Measurements from ENCODE around the gene RTEL1. TPM values are rescaled to one million over a fixed set of nuclear protein-coding genes. Genes with fewer than 3 reads are reported as not detected.
A peak's percentile ranks its signal among the peaks of the same experiment; 100 is the strongest.
"Not testable (repeated sequence)": the region's sequence is repeated elsewhere in the genome, so short reads cannot be mapped to it uniquely, and the experiment has no call there.

The RTEL1 gene
- total RNA-seq, 1 experiment from 2014 or later = 8.4 TPM

DNA sequence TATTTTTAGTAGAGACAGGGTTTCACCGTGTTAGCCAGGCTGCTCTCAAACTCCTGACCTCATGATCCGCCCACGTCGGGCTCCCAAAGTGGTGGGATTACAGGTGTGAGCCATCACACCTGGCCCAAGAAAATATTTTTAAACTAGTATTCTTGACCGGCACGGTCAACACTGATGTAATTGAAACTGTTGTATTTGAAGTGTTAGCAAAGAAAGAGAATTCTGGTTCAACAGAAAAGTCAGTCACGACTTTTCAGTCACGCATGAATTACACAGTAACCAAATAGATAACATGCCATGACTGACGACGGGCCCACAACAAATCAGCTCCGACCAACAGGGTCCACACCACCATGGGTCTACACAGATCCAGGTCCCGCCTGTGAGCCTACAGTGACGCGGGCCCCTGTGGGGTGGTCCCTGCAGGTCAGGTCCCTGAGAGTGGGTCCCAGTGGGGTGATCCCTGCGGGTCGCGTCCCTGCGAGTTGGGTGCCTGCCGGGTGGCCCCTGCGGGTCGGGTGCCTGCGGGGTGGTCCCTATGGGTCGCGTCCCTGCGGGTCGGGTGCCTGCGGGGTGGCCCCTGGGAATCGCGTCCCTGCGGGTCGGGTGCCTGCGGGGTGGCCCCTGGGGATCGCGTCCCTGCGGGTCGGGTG lies 32.2 kb upstream of the RTEL1 start:
- DNase-seq (ENCODE audit: low read depth, low spot score) = peak; percentile 29
- in situ Hi-C loops (cut with HindIII; ENCODE audit: low pct_unique_long_range_greater_than_20kb, low sequenced_read_pairs) = no loop called here

DNA sequence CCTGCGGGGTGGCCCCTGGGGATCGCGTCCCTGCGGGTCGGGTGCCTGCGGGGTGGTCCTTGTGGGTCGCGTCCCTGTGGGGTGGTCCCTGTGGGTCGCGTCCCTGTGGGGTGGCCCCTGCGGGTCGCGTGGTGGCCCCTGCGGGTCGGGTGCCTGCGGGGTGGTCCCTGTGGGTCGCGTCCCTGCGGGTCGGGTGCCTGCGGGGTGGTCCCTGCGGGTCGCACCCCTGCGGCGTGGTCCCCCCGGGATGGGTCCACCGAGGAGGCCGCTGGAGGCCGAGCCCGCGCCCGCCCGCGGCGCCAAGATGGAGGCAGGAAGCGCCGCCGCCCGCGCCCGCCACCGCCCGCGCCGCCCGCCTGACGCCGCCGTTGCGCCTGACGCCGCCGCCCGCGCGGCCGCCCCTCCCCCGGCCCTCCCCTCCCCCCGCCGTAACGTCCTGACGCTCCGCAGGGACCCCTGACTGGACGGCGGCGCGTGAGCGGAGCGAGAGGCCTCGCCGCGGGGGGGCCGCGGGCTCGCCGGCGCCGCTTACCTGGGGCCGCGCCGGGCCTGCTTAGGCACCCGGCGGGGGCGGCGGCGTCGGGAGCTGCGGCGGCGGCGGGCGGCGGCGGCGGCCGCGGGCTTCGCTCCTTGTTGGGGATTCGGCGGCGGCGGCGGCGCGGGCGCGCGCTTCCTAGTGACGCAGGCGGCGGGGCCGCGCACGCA lies 31.5 kb upstream of the RTEL1 start, which contains the start of gene GMEB2:
GMEB2 (minus strand) TSS at position 678 of the 705 bp plus-strand sequence. CDS start 7,704 bp downstream, outside the sequence.
- in situ Hi-C loops (cut with HindIII; ENCODE audit: low pct_unique_long_range_greater_than_20kb, low sequenced_read_pairs) = no loop called here

DNA sequence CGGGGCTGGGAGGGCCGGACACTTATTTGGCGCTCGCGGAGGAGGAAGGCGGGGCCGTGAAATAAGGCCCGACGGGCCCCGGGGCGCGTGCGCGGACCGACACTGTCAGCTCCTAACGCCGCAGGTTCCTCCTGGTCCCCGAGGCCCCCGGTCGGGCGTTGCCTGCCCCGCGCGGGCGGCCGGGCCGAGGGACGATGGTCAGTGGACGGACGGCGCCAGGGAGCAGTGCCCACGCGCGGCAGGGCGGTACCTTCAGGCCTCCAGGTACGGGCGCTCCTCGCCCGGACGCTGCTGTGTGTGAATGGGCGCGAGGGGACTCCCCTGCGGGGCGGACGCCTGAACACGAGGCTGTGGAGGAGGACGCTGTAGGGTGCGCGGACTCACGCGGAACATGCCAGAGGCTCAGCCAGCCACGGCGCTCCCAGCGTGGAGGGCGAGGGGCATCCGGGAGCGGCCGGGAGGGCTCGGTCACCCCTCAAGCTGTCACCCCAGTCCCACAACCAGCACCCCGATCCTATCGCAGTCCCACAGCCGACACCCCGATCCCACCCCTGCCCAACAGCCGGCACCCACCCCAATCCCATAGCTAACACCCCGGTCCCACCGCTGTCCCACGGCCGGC lies 30.9 kb upstream of the RTEL1 start:
- in situ Hi-C loops (cut with HindIII; ENCODE audit: low pct_unique_long_range_greater_than_20kb, low sequenced_read_pairs) = no loop called here
- peak; percentile 93 for DNase-seq (ENCODE audit: low read depth, low spot score)

More for the DNA sequence above, 31.5 kb upstream of the RTEL1 start, which contains the start of gene GMEB2:
- peak; percentile 77 for DNase-seq (ENCODE audit: low read depth, low spot score)

DNA sequence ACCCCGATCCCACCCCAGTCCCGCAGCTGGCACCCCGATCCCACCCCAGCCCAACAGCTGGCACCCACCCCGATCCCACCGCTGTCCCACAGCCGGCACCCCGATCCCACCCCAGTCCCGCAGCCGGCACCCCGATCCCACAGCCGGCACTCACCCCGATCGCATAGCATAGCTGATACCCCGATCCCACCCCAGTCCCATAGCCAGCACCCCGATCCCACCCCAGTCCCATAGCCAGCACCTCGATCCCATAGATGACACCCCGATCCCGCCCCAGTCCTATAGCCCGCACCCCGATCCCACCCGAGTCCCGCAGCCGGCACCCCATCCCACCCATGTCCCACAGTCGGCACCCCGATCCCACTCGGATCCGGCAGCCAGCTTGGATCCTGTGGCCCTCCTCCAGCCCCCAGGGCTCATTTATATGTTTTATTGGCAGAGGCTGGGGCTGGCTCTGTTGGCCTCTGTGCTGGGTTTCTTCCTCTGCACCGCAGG lies 30.3 kb upstream of the RTEL1 start:
- no peak for DNase-seq (ENCODE audit: low read depth, low spot score)
- in situ Hi-C loops (cut with HindIII; ENCODE audit: low pct_unique_long_range_greater_than_20kb, low sequenced_read_pairs) = no loop called here

DNA sequence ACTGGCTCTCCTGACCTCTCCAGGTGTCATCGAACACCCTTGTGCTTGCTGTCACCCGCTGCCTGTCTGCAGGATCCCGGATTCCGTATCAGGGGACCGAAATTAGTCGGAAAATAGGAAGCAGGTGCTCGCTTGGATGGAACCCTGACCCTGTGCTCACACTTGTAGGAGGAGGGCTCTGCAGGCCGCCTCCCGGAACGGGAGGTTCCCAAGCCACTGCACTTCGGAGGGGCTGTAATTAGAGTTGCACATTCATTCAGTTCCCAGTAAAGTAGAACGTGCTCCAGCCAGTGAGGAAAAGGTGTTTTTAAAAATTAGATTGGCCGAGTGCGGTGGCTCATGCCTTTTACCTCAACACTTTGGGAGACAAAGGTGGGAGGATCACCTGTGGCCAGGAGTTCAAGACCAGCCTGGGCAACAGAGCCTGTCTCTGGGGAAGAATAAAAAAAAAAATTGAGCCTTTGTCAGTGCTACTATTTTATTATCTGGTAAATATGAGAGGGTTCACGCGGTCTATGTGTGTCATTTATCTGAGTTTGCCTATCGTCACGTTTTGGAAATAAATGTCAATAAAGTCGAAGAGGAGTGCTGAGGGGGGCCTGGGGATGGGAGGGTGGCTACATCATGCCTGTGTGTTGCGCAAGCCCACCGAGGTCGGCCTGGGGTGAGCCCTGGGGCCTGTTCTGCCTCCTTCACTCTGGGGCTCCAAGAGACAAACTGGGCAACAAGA lies 29.7 kb upstream of the RTEL1 start:
- in situ Hi-C loops (cut with HindIII; ENCODE audit: low pct_unique_long_range_greater_than_20kb, low sequenced_read_pairs) = no loop called here
- peak; percentile 82 for DNase-seq (ENCODE audit: low read depth, low spot score)

DNA sequence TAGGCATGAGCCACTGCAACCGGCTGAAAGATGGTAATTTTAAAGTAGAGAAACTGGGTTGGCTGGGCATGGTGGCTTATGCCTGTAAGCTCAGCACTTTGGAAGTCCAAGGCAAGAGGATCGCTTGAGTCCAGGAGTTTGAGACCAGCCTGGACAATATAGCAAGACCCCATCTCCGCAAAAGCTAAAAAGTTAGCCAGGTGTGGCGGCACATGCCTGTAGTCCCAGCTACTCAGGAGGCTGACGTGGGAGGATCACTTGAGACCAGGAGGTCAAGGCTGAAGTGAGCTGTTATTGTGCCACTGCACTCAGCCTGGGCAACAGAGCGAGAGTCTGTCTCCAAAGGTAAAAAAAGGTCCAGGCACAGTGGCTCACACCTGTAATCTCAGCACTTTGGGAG lies 27.2 kb upstream of the RTEL1 start:
- in situ Hi-C loops (cut with HindIII; ENCODE audit: low pct_unique_long_range_greater_than_20kb, low sequenced_read_pairs); DNase-seq (ENCODE audit: low read depth, low spot score): not testable (repeated sequence)

DNA sequence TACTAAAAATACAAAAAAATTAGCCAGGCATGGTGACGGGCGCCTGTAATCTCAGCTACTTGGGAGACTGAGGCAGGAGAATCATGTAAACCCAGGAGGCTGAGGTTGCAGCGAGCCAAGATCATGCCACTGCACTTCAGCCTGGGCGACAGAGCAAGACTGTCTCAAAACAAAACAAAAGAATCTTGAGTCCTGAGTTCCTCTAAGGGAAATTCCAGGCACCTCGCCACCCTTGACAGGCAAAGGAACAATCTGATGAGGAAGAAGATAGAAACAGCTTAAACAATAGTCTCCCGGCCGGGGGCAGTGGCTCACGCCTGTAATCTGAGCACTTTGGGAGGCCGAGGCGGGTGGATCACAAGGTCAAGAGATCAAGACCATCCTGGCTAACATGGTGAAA lies 26.7 kb upstream of the RTEL1 start:
- in situ Hi-C loops (cut with HindIII; ENCODE audit: low pct_unique_long_range_greater_than_20kb, low sequenced_read_pairs); DNase-seq (ENCODE audit: low read depth, low spot score): not testable (repeated sequence)

DNA sequence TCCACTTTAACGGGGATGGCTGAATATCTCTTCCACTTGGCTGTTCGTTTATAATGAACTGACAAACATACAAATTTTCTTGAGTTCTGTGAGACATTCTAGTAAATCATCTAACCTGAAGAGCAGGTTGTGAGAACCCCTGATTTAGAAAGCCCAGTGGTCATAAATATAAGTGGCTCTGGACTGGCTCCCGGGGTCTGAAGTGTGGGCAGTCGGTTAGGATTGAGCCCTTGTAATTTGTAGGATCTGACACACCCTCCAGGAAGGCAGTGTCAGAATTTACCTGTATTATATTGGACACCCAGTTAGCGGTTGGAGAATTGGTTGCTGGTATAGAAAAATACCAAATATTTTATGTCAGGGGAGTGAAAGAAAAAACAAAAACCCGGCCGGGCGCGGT lies 24.4 kb upstream of the RTEL1 start:
- in situ Hi-C loops (cut with HindIII; ENCODE audit: low pct_unique_long_range_greater_than_20kb, low sequenced_read_pairs) = no loop called here
- no peak for DNase-seq (ENCODE audit: low read depth, low spot score)

DNA sequence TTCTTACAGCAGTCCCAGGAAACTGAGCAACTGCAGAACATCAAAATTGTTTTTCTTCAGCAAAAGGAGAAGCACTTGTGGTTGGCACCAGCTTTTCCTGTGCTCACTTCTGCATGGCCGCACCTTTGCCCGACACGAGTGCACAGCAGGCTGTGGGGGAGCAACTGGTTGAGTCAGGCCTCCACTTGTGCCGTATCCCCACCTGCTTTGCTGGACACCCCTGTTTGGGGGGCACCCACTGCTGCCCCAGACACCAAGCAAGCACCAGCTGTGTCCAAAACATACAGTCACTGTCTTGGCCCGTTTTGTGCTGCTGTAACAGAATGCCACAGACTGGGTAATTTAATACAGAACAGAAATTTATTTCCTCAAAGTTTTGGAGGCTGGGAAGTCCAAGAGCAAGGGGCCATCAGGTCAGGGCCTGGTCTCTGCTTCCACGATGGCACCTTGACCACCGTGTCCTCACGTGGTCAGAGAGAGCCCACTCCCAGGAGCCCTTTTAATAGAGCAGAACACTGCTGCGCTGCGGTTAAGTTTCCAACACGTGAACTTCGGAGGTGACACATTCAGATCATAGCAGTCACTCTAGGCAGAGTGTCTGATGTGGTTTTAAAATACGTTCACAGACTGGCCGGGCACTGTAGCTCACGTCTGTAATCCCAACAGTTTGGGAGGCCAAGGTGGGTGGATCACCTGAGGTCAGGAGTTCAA lies 22.5 kb upstream of the RTEL1 start:
- in situ Hi-C loops (cut with HindIII; ENCODE audit: low pct_unique_long_range_greater_than_20kb, low sequenced_read_pairs) = no loop called here
- no peak for DNase-seq (ENCODE audit: low read depth, low spot score)

DNA sequence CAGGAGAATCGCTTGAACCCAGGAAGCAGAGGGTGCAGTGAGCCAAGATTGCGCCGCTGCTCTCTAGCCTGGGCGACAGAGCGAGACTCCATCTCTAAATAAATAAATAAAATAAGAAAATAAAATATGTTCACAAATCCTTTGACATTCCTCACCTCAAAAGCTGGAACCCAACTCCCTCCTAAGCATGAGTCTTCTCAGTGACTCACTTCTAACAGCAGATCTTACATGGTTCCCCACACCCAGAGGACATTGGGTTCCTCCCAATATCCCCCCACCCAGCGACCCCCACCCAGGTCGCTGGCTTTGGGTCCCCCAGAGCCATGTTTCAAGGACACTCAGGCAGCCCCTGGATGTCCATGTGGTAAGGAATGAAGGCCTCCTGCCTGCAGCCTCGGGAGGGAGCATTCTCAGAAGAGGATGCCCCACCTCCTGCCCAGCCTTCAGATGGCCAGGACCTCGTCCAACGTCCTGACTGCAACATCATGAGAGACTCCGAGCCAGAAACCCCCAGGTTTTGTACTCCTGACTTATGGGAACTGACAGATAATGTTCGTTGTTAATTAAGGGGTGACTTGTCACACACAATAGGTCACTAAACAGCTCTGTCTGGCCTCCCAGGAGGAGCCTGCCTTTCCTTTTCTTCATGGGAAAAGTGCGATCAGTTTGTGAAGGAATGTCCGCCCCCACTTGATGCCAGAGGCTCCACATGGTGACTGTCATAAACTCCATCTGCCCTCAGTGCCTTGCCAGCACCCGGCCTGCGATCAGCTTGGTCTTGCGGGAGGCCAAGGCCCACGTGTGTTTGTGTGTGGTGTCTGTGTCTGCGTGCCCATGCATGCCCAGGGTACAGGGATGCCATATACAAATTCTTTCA lies 21.1 kb upstream of the RTEL1 start:
- in situ Hi-C loops (cut with HindIII; ENCODE audit: low pct_unique_long_range_greater_than_20kb, low sequenced_read_pairs) = no loop called here
- DNase-seq (ENCODE audit: low read depth, low spot score) = no peak

DNA sequence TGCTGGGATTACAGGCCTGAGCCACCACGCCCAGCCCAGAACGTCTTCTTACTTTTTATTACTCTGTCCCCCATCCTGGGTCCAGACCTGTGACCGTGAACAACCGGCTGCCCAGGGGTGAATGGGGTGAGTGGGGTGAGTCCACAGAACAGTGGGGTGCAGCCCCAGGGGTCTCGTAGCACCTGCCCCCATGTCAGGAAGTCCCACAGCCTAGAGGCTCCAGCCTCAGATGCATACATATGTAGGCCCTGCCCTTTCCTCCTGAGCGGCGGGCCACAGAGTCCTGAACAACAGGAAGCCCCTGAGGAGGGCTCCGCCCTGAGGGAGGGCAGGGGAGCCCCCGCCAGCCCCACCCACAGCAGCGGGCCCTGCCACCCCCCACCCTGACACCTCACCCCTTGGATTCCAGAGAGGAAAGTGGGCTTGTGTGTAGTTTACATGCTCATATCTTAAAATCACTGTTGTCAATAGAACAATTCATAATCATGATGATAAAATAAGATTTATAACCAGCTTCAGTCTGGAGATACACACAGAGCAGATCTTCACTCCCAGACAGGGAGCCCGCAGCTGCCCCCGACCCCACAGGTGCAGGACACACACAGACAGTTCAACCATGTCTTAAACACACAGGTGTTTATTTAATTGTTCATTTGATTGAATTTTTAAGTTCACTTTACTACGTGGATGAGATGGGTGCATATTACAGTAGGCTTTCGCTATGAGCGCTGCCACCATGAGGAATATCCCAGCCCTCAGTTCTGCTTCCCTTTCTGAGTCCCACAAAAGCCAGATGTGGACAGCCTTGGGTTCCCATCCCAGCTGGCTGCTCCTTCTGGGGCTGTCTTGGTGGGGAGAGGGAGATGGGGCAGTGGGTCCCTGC lies 18.8 kb upstream of the RTEL1 start:
- DNase-seq (ENCODE audit: low read depth, low spot score) = no peak
- in situ Hi-C loops (cut with HindIII; ENCODE audit: low pct_unique_long_range_greater_than_20kb, low sequenced_read_pairs) = no loop called here

DNA sequence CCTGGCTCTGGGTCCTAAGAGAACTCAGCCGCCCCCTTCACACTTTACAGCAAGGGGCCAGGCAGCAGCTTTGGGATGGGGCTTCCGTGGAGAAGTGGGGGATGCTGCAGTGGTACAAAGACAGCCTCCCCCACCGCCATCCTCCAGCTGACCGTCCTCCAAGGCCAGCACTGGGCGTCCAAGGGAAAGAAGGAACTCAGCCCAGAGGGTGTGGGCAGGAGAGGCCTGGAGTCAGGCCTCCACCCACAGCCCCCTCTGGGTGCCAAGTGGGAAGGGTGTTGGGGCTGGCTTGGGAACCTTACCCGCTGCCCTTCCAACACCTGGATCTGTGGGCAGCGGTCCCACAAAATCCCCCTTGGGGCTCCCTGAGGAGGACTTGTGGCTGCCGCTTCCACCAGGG lies 18.0 kb upstream of the RTEL1 start:
- DNase-seq (ENCODE audit: low read depth, low spot score) = no peak
- in situ Hi-C loops (cut with HindIII; ENCODE audit: low pct_unique_long_range_greater_than_20kb, low sequenced_read_pairs) = no loop called here

DNA sequence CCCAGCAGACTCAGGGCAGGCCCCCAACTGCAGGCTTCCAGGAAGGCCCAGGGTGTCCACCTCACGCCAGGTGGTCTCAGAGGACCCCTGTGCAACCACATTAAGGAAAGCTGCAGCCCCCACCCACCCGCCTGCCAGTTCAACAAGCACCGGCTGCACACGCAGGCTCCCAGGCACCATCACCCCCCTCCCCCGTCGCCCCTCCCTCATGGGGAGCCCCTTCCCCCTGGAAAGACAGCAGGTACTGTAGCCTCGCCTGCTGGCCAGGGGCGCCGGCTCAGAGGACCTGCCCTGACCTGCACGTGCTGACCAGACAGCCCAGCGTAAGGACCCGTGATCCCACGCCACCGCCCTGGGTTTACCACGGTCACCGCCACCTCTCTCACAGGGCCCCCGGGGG lies 17.4 kb upstream of the RTEL1 start:
- in situ Hi-C loops (cut with HindIII; ENCODE audit: low pct_unique_long_range_greater_than_20kb, low sequenced_read_pairs); DNase-seq (ENCODE audit: low read depth, low spot score): not testable (repeated sequence)

DNA sequence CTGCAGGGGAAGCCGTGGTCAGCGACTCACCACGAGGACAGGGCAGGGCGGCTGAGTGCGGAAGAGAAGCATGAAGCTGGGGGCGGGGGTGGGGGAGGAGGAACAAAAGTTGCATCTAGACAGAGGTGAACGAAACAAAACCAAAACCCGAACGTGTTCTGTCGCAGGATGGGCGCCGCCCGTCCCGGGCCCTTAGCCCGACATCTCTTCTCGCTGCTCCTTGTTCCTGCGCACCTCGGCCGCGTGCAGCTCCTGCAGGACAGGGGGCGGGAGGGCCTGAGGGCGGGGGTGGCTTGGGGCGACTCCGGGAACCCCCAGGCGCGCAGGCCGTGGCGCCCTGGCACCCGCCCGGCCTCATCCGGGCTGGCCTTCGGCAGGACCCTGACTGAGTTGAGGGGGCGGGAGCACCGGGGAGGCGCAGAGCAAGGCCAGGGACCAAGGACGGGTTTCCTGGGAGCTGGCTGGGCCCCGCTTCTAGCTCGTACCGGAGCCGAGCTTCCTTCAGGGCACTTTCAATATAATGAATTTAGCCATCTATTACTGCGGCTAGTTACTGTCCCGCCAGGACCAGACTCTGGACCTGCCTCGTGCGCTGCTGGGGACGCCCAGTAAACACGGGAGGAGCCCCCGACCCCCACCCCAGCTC lies 16.8 kb upstream of the RTEL1 start:
- in situ Hi-C loops (cut with HindIII; ENCODE audit: low pct_unique_long_range_greater_than_20kb, low sequenced_read_pairs) = no loop called here
- DNase-seq (ENCODE audit: low read depth, low spot score) = no peak

DNA sequence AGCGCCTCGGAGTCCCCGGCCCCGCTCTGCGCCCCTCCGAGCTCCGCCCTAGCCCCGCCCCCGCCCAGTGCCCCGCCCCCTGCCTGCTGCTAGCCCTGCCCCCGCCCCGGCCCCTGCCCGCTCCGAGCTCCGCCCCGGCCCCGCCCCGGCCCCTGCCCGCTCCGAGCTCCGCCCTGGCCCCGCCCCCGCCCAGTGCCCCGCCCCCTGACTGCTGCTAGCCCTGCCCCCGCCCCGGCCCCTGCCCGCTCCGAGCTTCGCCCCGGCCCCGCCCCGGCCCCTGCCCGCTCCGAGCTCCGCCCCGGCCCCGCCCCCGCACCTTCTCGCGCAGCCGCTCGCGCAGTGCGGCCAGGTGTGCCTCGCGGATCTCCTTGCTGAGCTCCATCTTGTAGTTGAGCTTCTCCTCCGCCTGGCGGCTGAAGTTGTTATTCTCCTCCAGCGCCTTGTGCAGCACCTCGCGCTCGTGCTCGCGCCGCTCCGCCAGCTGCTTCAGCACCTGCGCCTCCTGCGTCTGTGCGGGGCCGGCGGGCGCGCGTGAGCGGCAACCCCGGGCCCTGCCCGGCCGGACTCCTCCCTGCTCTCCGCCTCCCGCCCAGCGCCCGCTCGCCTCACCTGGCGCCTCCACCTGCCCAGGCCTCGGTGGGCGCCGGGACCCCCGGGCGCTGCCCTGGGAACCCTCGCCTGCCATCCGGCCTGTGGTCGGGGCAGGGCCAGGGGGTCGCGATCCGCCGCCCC lies 16.2 kb upstream of the RTEL1 start:
- in situ Hi-C loops (cut with HindIII; ENCODE audit: low pct_unique_long_range_greater_than_20kb, low sequenced_read_pairs) = no loop called here
- peak; percentile 72 for DNase-seq (ENCODE audit: low read depth, low spot score)
